H9 (cell line): ENCODE data around the gene TRPC3. TPM values are rescaled to one million over a fixed set of nuclear protein-coding genes. Genes with fewer than 3 reads are reported as not detected.

Source experiments
- DNase-seq: peaks from one replicate; pipeline ENCODE4 v3.0.0-alpha.2; 2017
- H2AFZ ChIP-seq: one replicate; pipeline ENCODE4 v1.6.1; 2013; ENCODE audit warnings: mild to moderate bottlenecking, low read length, control low read depth, moderate library complexity
- H2AK5ac ChIP-seq: 2 replicates; pipeline ENCODE4 v1.6.1; 2013; ENCODE audit warnings: low read length, control low read depth, mixed read lengths; ENCODE audit not compliant: insufficient read length
- H2BK120ac ChIP-seq: one replicate; pipeline ENCODE4 v1.6.1; 2013; ENCODE audit warnings: low read depth, mild to moderate bottlenecking, low read length, control low read depth, inconsistent platforms; ENCODE audit not compliant: poor library complexity, severe bottlenecking
- H2BK12ac ChIP-seq: 2 replicates; pipeline ENCODE4 v1.6.1; 2013; ENCODE audit warnings: low read length, control low read depth, mixed read lengths, low read depth; ENCODE audit not compliant: insufficient read length
- H2BK15ac ChIP-seq: 2 replicates; pipeline ENCODE4 v1.6.1; 2013; ENCODE audit warnings: low read depth, low read length, control low read depth
- H2BK20ac ChIP-seq: one replicate; pipeline ENCODE4 v1.6.1; 2013; ENCODE audit warnings: low read depth, mild to moderate bottlenecking, low read length, control low read depth, inconsistent platforms; ENCODE audit not compliant: poor library complexity, severe bottlenecking
- H2BK5ac ChIP-seq: 2 replicates; pipeline ENCODE4 v1.6.1; 2013; ENCODE audit warnings: low read length, control low read depth, mixed read lengths; ENCODE audit not compliant: insufficient read length
- H3K14ac ChIP-seq: 2 replicates; pipeline ENCODE4 v1.6.1; 2013; ENCODE audit warnings: low read length, control low read depth; ENCODE audit not compliant: insufficient read depth
- H3K18ac ChIP-seq: 2 replicates; pipeline ENCODE4 v1.6.1; 2013; ENCODE audit warnings: low read depth, mild to moderate bottlenecking, mixed read lengths, low read length, control low read depth; ENCODE audit not compliant: insufficient read length
- H3K23ac ChIP-seq: 2 replicates; pipeline ENCODE4 v1.6.1; 2013; ENCODE audit warnings: low read length, control low read depth, mixed read lengths, low read depth; ENCODE audit not compliant: insufficient read length
- H3K23me2 ChIP-seq: 2 replicates; pipeline ENCODE4 v1.6.1; 2013; ENCODE audit warnings: low read depth, mild to moderate bottlenecking, mixed read lengths, low read length, control low read depth; ENCODE audit not compliant: insufficient read length, poor library complexity, severe bottlenecking
- H3K27ac ChIP-seq: 2 replicates; pipeline ENCODE4 v1.5.1; 2013; ENCODE audit warnings: low read length, control low read depth, mixed read lengths, low read depth; ENCODE audit not compliant: insufficient read length
- H3K27me3 ChIP-seq: 2 replicates; pipeline ENCODE4 v1.6.1; 2013; ENCODE audit warnings: low read length, control low read depth, inconsistent platforms; ENCODE audit not compliant: insufficient read depth
- H3K4ac ChIP-seq: 2 replicates; pipeline ENCODE4 v1.6.1; 2013; ENCODE audit warnings: low read depth, mild to moderate bottlenecking, control low read depth, inconsistent platforms, low read length, moderate library complexity
- H3K4me1 ChIP-seq: 2 replicates; pipeline ENCODE4 v1.6.1; 2013; ENCODE audit warnings: low read length, control low read depth, inconsistent platforms; ENCODE audit not compliant: insufficient read depth
- H3K4me2 ChIP-seq: 2 replicates; pipeline ENCODE4 v1.6.1; 2013; ENCODE audit warnings: low read length, control low read depth, mixed read lengths; ENCODE audit not compliant: insufficient read length, insufficient read depth
- H3K56ac ChIP-seq: 2 replicates; pipeline ENCODE4 v1.6.1; 2013; ENCODE audit warnings: low read depth, mild to moderate bottlenecking, mixed read lengths, low read length, control low read depth; ENCODE audit not compliant: insufficient read length
- H3K79me1 ChIP-seq: 2 replicates; pipeline ENCODE4 v1.6.1; 2013; ENCODE audit warnings: low read depth, mild to moderate bottlenecking, moderate library complexity, low read length, control low read depth, inconsistent platforms; ENCODE audit not compliant: insufficient read depth, poor library complexity, severe bottlenecking
- H3K79me2 ChIP-seq: 2 replicates; pipeline ENCODE4 v1.6.1; 2013; ENCODE audit warnings: low read length, control low read depth, inconsistent platforms; ENCODE audit not compliant: insufficient read depth
- H3K9ac ChIP-seq: 2 replicates; pipeline ENCODE4 v1.6.1; 2013; ENCODE audit warnings: low read length, control low read depth, mixed read lengths; ENCODE audit not compliant: insufficient read length; ENCODE audit errors: extremely low read depth
- H3K9me3 ChIP-seq: one replicate; pipeline ENCODE4 v1.6.1; 2013; ENCODE audit warnings: low read depth, low read length, inconsistent platforms; ENCODE audit not compliant: control insufficient read depth
- H3T11ph ChIP-seq: one replicate; pipeline ENCODE4 v1.6.1; 2013; ENCODE audit warnings: mild to moderate bottlenecking, low read length, control low read depth, inconsistent platforms
- H4K20me1 ChIP-seq: one replicate; pipeline ENCODE4 v1.6.1; 2013; ENCODE audit not compliant: control insufficient read depth, insufficient read length, insufficient read depth
- H4K5ac ChIP-seq: 2 replicates; pipeline ENCODE4 v1.6.1; 2013; ENCODE audit warnings: low read depth, mild to moderate bottlenecking, mixed read lengths, low read length, control low read depth; ENCODE audit not compliant: insufficient read length
- H4K8ac ChIP-seq: replicated peaks from 2 replicates; pipeline ENCODE4 v1.6.1; 2013; ENCODE audit warnings: low read length, control low read depth, mixed read lengths, low read depth; ENCODE audit not compliant: insufficient read length
- H4K91ac ChIP-seq: 2 replicates; pipeline ENCODE4 v1.6.1; 2013; ENCODE audit warnings: low read depth, mild to moderate bottlenecking, moderate library complexity, mixed read lengths, low read length, control low read depth; ENCODE audit not compliant: insufficient read length
- H3K27ac Mint-ChIP-seq, 3 experiments: 2 replicates in 2 of 3; 3 replicates in 1 of 3; pipeline ENCODE4 v1.8.0; 2020 to 2021; ENCODE audit warnings: mixed read lengths in 3 of 3, mild to moderate bottlenecking in 1 of 3, moderate library complexity in 1 of 3
- H3K27me3 Mint-ChIP-seq: 2 replicates; pipeline ENCODE4 v1.8.0; 2021; ENCODE audit warnings: low read depth, mild to moderate bottlenecking, moderate library complexity, mixed read lengths
- H3K36me3 Mint-ChIP-seq, 3 experiments: 2 replicates in 2 of 3; 3 replicates in 1 of 3; pipeline ENCODE4 v1.8.0; 2020 to 2021; ENCODE audit warnings: low read depth in 3 of 3, mixed read lengths in 3 of 3; ENCODE audit not compliant: insufficient read depth in 1 of 3
- H3K4me1 Mint-ChIP-seq, 2 experiments: 2 replicates each; pipeline ENCODE4 v1.8.0; 2020; ENCODE audit warnings: mixed read lengths in 2 of 2
- H3K4me3 Mint-ChIP-seq, 2 experiments: 2 replicates in 1 of 2; 3 replicates in 1 of 2; pipeline ENCODE4 v1.8.0; 2020 to 2021; ENCODE audit warnings: mild to moderate bottlenecking in 2 of 2, mixed read lengths in 2 of 2, moderate library complexity in 1 of 2
- H3K9me3 Mint-ChIP-seq, 2 experiments: 2 replicates in 1 of 2; 3 replicates in 1 of 2; pipeline ENCODE4 v1.8.0; 2020; ENCODE audit warnings: mild to moderate bottlenecking in 2 of 2, mixed read lengths in 2 of 2, moderate library complexity in 1 of 2
- CTCF ChIP-seq: fragments of 200-600 bp; sonication (generic); conservative IDR thresholded peaks from 3 replicates; pipeline ENCODE4 v1.8.0; 2021; ENCODE audit warnings: antibody characterized with exemption, mild to moderate bottlenecking
- total RNA-seq: library from RNA; stranded (reverse); gene quantifications from 2 replicates; pipeline ENCODE4 v1.2.1, GENCODE V29; 2021

The TRPC3 gene
- total RNA-seq, 1 experiment from 2014 or later, result 0.13 TPM

DNA sequence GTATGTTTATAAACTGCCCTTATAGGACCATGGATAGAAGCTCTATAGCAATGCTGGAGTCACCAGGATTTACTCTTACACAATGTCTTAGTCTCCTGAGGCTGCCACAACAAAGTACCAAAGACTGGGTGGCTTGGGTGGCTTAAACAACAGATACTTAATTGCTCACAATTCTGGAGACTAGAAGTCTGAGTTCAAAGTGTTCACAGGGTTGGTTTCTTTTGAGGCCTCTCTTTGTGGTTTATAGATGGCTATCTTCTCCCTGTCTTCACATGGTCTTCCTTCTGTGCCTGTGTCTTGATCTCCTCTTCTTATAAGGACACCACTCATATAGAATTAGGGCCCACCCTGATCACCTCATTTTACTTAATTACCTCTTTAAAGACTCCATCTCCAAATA is 2.0 kb upstream of the TRPC3 start:
- Histone ChIP-seq H3K23ac (no peak overlapping the region), H4K8ac (no peak overlapping the region), H2BK15ac (no peak overlapping the region), H3K23me2 (peaks cover 14% of the 10 kb centered on the region), H3K27ac (no peak overlapping the region), H3K9ac (no peak overlapping the region), H2BK12ac (no peak overlapping the region), H3K14ac (no peak overlapping the region), H2AFZ (no peak overlapping the region), H3K4me1 (no peaks in the 10 kb centered on the region), H3K18ac (no peak overlapping the region), H2AK5ac (no peak overlapping the region), H2BK5ac (no peak overlapping the region), H3K4me2 (no peak overlapping the region), H4K20me1 (no peaks in the 10 kb centered on the region), H3K79me2 (no peaks in the 10 kb centered on the region), H3K79me1 (no peaks in the 10 kb centered on the region), H2BK20ac (no peak overlapping the region), H3K56ac (no peak overlapping the region), H3T11ph (no peak overlapping the region), H4K5ac (no peak overlapping the region), H4K91ac (no peak overlapping the region), H3K9me3 (no peaks in the 10 kb centered on the region), H2BK120ac (no peak overlapping the region), H3K27me3 (peaks cover 28% of the 10 kb centered on the region), H3K4ac (no peak overlapping the region)
- peaks cover 8% of the 10 kb centered on the region in 2 experiments for H3K4me1 Mint-ChIP-seq
- peaks cover 76% of the 10 kb centered on the region for H3K27me3 Mint-ChIP-seq
- no peak for TF ChIP-seq CTCF
- no peaks in the 10 kb centered on the region; a peak in 1 of 5 replicates for H3K9me3 Mint-ChIP-seq
- H3K4me3 Mint-ChIP-seq, result no peak overlapping the region
- no peak overlapping the region for H3K27ac Mint-ChIP-seq
- no peak for DNase-seq
- H3K36me3 Mint-ChIP-seq, result no peaks in the 10 kb centered on the region; a peak in 1 of 7 replicates
